Hepatocyte (in vitro differentiated cells): ENCODE results near the gene EOLA2. TPM values are rescaled to one million over a fixed set of nuclear protein-coding genes. Genes with fewer than 3 reads are reported as not detected.
"Not testable (repeated sequence)": the region's sequence is repeated elsewhere in the genome, so short reads cannot be mapped to it uniquely, and the experiment has no call there.

ENCODE experiments used
- DNase-seq: peaks from one replicate; pipeline ENCODE4 v3.0.0-alpha.2; 2016; ENCODE audit warnings: low spot score
- H2AFZ ChIP-seq: fragments of 200-600 bp; sonication (generic); 2 replicates; pipeline ENCODE4 v1.6.0; 2016; ENCODE audit warnings: antibody characterized with exemption, mild to moderate bottlenecking
- H3K27ac ChIP-seq: fragments of 200-600 bp; sonication (generic); 2 replicates; pipeline ENCODE4 v1.5.1; 2016; ENCODE audit warnings: mild to moderate bottlenecking
- H3K27me3 ChIP-seq: fragments of 200-600 bp; sonication (generic); 2 replicates; pipeline ENCODE4 v1.6.1; 2016
- H3K36me3 ChIP-seq: fragments of 200-600 bp; sonication (generic); replicated peaks from 2 replicates; pipeline ENCODE4 v1.5.1; 2016; ENCODE audit warnings: low read depth; ENCODE audit not compliant: insufficient read depth
- H3K4me1 ChIP-seq: fragments of 200-600 bp; sonication (generic); 2 replicates; pipeline ENCODE4 v1.5.1; 2016; ENCODE audit warnings: mild to moderate bottlenecking, moderate library complexity; ENCODE audit not compliant: insufficient read depth
- H3K4me2 ChIP-seq: fragments of 200-600 bp; sonication (generic); 2 replicates; pipeline ENCODE4 v1.6.0; 2016
- H3K4me3 ChIP-seq: fragments of 200-600 bp; sonication (generic); 2 replicates; pipeline ENCODE4 v1.5.1; 2016; ENCODE audit warnings: mild to moderate bottlenecking
- H3K79me2 ChIP-seq: fragments of 200-600 bp; sonication (generic); 2 replicates; pipeline ENCODE4 v1.6.0; 2017; ENCODE audit warnings: mild to moderate bottlenecking
- H3K9me2 ChIP-seq: fragments of 200-600 bp; sonication (generic); replicated peaks from 2 replicates; pipeline ENCODE4 v1.6.0; 2017; ENCODE audit warnings: mild to moderate bottlenecking; ENCODE audit not compliant: insufficient read depth
- H3K9me3 ChIP-seq: fragments of 200-600 bp; sonication (generic); 2 replicates; pipeline ENCODE4 v1.5.1; 2016; ENCODE audit warnings: low read depth, mild to moderate bottlenecking
- H4K20me1 ChIP-seq: fragments of 200-600 bp; sonication (generic); 2 replicates; pipeline ENCODE4 v1.6.0; 2016; ENCODE audit warnings: mild to moderate bottlenecking; ENCODE audit not compliant: insufficient read depth, poor library complexity, severe bottlenecking
- WGBS: methylation state at CpG from one replicate; pipeline ENCODE4 v1.1.6; 2016; ENCODE audit warnings: low lambda C conversion rate; ENCODE audit errors: missing lambda C conversion rate; 5-methylcytosine and 5-hydroxymethylcytosine counted together
- polyA plus RNA-seq: library from polyadenylated mRNA; unstranded; fragments of >200 nt; fragmentation: Nextera tagmentation; extraction: Ambion mirVana; gene quantifications from 2 replicates; pipeline ENCODE4 v1.2.1, GENCODE V29; 2016
- total RNA-seq: library from RNA; depleted of rRNA; stranded (reverse); fragments of >200 nt; gene quantifications from 2 replicates; pipeline ENCODE4 v1.2.3, GENCODE V29; 2014

EOLA2 gene
- total and polyA plus RNA-seq, 2 experiments from 2014 or later: 15.9 to 40.3 TPM

GRCh38 chrX:149929400-149929799 lies 8.9 kb downstream of the EOLA2 start, which contains the start of gene HSFX4:
HSFX4 (plus strand) TSS chrX:149929573; CDS start chrX:149929645, 72 bp downstream.
- H2AFZ ChIP-seq, H3K4me3 ChIP-seq, H3K9me2 ChIP-seq, H3K4me1 ChIP-seq, H3K9me3 ChIP-seq, H3K79me2 ChIP-seq, H3K36me3 ChIP-seq, H3K4me2 ChIP-seq, H4K20me1 ChIP-seq, H3K27me3 ChIP-seq, DNase-seq, H3K27ac ChIP-seq: not testable (repeated sequence)
- WGBS: 83% methylated on average over 3 of the region's 7 CpGs

- not testable (repeated sequence) for DNase-seq
Observed at GRCh38 chrX:149928635-149929034, 9.7 kb downstream of the EOLA2 start.

GRCh38 chrX:149927964-149928258 lies 10.4 kb downstream of the EOLA2 start:
- not testable (repeated sequence) for H3K9me2 ChIP-seq, H3K4me2 ChIP-seq, H3K27ac ChIP-seq, H4K20me1 ChIP-seq, H3K4me1 ChIP-seq, H2AFZ ChIP-seq, H3K27me3 ChIP-seq, H3K9me3 ChIP-seq, H3K36me3 ChIP-seq, DNase-seq, H3K79me2 ChIP-seq, H3K4me3 ChIP-seq
- WGBS: no CpG with 5 or more reads among the region's 1 CpG

More at GRCh38 chrX:149928635-149929034, 9.7 kb downstream of the EOLA2 start:
- H3K27me3 ChIP-seq, H3K9me3 ChIP-seq, H3K4me2 ChIP-seq, H3K27ac ChIP-seq, H3K9me2 ChIP-seq, H2AFZ ChIP-seq, H3K4me3 ChIP-seq, H3K36me3 ChIP-seq, H3K79me2 ChIP-seq, H3K4me1 ChIP-seq, H4K20me1 ChIP-seq: not testable (repeated sequence)
- 67% methylated on average over 1 of the region's 1 CpG for WGBS

GRCh38 chrX:149927245-149927963 lies 10.9 kb downstream of the EOLA2 start:
- H3K79me2 ChIP-seq, DNase-seq, H3K4me1 ChIP-seq, H4K20me1 ChIP-seq, H3K36me3 ChIP-seq, H3K9me2 ChIP-seq, H3K4me3 ChIP-seq, H2AFZ ChIP-seq, H3K9me3 ChIP-seq, H3K27me3 ChIP-seq, H3K27ac ChIP-seq, H3K4me2 ChIP-seq: not testable (repeated sequence)
- WGBS: no CpG with 5 or more reads among the region's 8 CpGs

GRCh38 chrX:149924434-149924833 lies 13.9 kb downstream of the EOLA2 start:
- not testable (repeated sequence) for H3K27me3 ChIP-seq, H3K79me2 ChIP-seq, DNase-seq, H3K9me3 ChIP-seq, H3K4me3 ChIP-seq, H3K9me2 ChIP-seq, H3K27ac ChIP-seq, H3K4me2 ChIP-seq, H4K20me1 ChIP-seq, H3K4me1 ChIP-seq, H2AFZ ChIP-seq, H3K36me3 ChIP-seq
- WGBS: no CpG with 5 or more reads among the region's 5 CpGs

- H3K79me2 ChIP-seq, H3K4me2 ChIP-seq, H4K20me1 ChIP-seq, H3K27me3 ChIP-seq, H3K36me3 ChIP-seq, H3K9me3 ChIP-seq, H3K4me3 ChIP-seq, H3K4me1 ChIP-seq, H3K27ac ChIP-seq, H3K9me2 ChIP-seq, H2AFZ ChIP-seq, DNase-seq: not testable (repeated sequence)
- WGBS: no CpG with 5 or more reads among the region's 4 CpGs
Observed at GRCh38 chrX:149923836-149924235, 14.5 kb downstream of the EOLA2 start.
